K562 (cell line): ENCODE measurements around the gene PUS10. TPM values are rescaled to one million over a fixed set of nuclear protein-coding genes. Genes with fewer than 3 reads are reported as not detected.

Experiments
- ATAC-seq: fragments of 200-7000 bp; cut with Tn5 transposase; 3 replicates; pipeline ENCODE4 v1.9.1; 2020; ENCODE audit warnings: moderate library complexity
- BruUV-seq: library from RNA; stranded (reverse); fragments of 400-500 nt; replicated peaks from 2 replicates; lab custom pipeline; 2021; lab: Mats Ljungman, UMichigan
- CTCF ChIA-PET: fragments of 300-600 bp; formaldehyde crosslinking; extraction: SDS; loops from one replicate; lab custom pipeline; 2021; ENCODE audit warnings: low intra/inter-chr PET ratio; lab: Yijun Ruan, JAX
- POLR2A ChIA-PET: fragments of 300-600, 350-650 bp; sonication (Branson Sonifier 250); formaldehyde crosslinking; extraction: SDS; loops from one replicate; lab custom pipeline; 2021; ENCODE audit warnings: antibody characterized with exemption, inconsistent platforms; lab: Yijun Ruan, JAX
- DNase-seq, 4 experiments: peaks; one replicate each; pipeline versions ENCODE4 v3.0.0 to v3.0.0-alpha.2; 2011 to 2018; ENCODE audit warnings: low spot score in 3 of 4, mixed read lengths in 3 of 4; ENCODE audit errors: extremely low read depth in 1 of 4
- FAIRE-seq: peaks from 2 replicates; lab custom pipeline; 2011; peaks lifted over from hg19 to GRCh38; lab: Jason Lieb, UNC
- H2AFZ ChIP-seq: 2 replicates; pipeline ENCODE4 v1.6.0; 2011; ENCODE audit warnings: low read depth, low read length, control low read depth, inconsistent platforms
- H3K27ac ChIP-seq: fragments of 200-600 bp; 3 replicates; pipeline ENCODE4 v1.8.0; 2011; ENCODE audit warnings: low read depth, mild to moderate bottlenecking, control low read depth, inconsistent platforms, low read length, moderate library complexity, mixed read lengths; ENCODE audit errors: extremely low read depth
- H3K27me3 ChIP-seq, 2 experiments: fragments of 300-600 bp in 1 of 2; 2 replicates in 1 of 2; 3 replicates in 1 of 2; pipeline versions ENCODE4 v1.6.0 to v1.8.0; 2011; ENCODE audit warnings: inconsistent platforms in 2 of 2, low read length in 2 of 2, mild to moderate bottlenecking in 1 of 2, mixed read lengths in 1 of 2, moderate library complexity in 1 of 2; ENCODE audit not compliant: control insufficient read depth in 2 of 2, insufficient read depth in 2 of 2
- H3K36me3 ChIP-seq: fragments of 300-600 bp; 3 replicates; pipeline ENCODE4 v1.8.0; 2011; ENCODE audit warnings: mild to moderate bottlenecking, low read length, inconsistent platforms; ENCODE audit not compliant: control insufficient read depth, insufficient read depth
- H3K4me1 ChIP-seq, 2 experiments: fragments of 200-600 bp in 1 of 2; replicated peaks in 1 of 2; 2 replicates in 1 of 2; 3 replicates in 1 of 2; pipeline versions ENCODE4 v1.5.1 to v1.8.0; 2011; ENCODE audit warnings: inconsistent platforms in 2 of 2, low read length in 2 of 2, mild to moderate bottlenecking in 1 of 2, mixed read lengths in 1 of 2, moderate library complexity in 1 of 2; ENCODE audit not compliant: control insufficient read depth in 2 of 2, insufficient read depth in 2 of 2
- H3K4me2 ChIP-seq: 2 replicates; pipeline ENCODE4 v1.6.1; 2011; ENCODE audit warnings: low read length, control low read depth, inconsistent platforms, mixed read lengths; ENCODE audit not compliant: insufficient read depth
- H3K4me3 ChIP-seq: fragments of 200-600 bp; sonication (generic), shearing (Covaris generic); 2 replicates; pipeline ENCODE4 v1.5.1; 2016; ENCODE audit warnings: control low read depth, inconsistent platforms
- H3K79me2 ChIP-seq: fragments of 200-600 bp; 3 replicates; pipeline ENCODE4 v1.8.0; 2011; ENCODE audit warnings: low read length, inconsistent platforms; ENCODE audit not compliant: control insufficient read depth, insufficient read depth
- H3K9ac ChIP-seq, 2 experiments: 2 replicates each; pipeline versions ENCODE4 v1.6.0 to v1.6.1; 2011; ENCODE audit warnings: low read depth in 2 of 2, low read length in 2 of 2, control low read depth in 1 of 2, inconsistent platforms in 1 of 2, mild to moderate bottlenecking in 1 of 2, mixed read lengths in 1 of 2; ENCODE audit not compliant: insufficient read depth in 1 of 2
- H3K9me1 ChIP-seq: one replicate; pipeline ENCODE4 v1.6.0; 2011; ENCODE audit warnings: inconsistent platforms, mild to moderate bottlenecking, low read length, moderate library complexity; ENCODE audit not compliant: control insufficient read depth, insufficient read depth
- H3K9me3 ChIP-seq: replicated peaks from 2 replicates; pipeline ENCODE4 v1.5.1; 2011; ENCODE audit warnings: low read depth, low read length, inconsistent platforms; ENCODE audit not compliant: control insufficient read depth, insufficient read depth
- H4K20me1 ChIP-seq: replicated peaks from 2 replicates; pipeline ENCODE4 v1.6.1; 2011; ENCODE audit warnings: low read length, inconsistent platforms, mixed read lengths; ENCODE audit not compliant: control insufficient read depth, insufficient read depth
- CAMTA2 ChIP-seq: fragments of 250-450 bp; sonication (Bioruptor Pico); conservative IDR thresholded peaks from 2 replicates; pipeline ENCODE4 v1.5.1; 2022
- CHD4 ChIP-seq: fragments of 200-600 bp; sonication (generic); IDR thresholded peaks from 3 replicates; pipeline ENCODE4 v1.6.1; 2012; ENCODE audit warnings: low read depth, mild to moderate bottlenecking, mixed read lengths, low read length, inconsistent platforms; ENCODE audit not compliant: insufficient read depth, insufficient replicate concordance, poor library complexity, severe bottlenecking
- CSDE1 ChIP-seq, 2 experiments: fragments of 450-650 bp; IDR thresholded peaks; 2 replicates each; pipeline ENCODE4 v1.6.1; 2016; ENCODE audit warnings: mild to moderate bottlenecking in 1 of 2
- E4F1 ChIP-seq: fragments of 250-450 bp; sonication (Bioruptor Pico); IDR thresholded peaks from 2 replicates; pipeline ENCODE4 v1.5.0; 2021; ENCODE audit warnings: mild to moderate bottlenecking, borderline replicate concordance
- HMGN3 ChIP-seq: IDR thresholded peaks from 2 replicates; pipeline ENCODE4 v1.6.1; 2011; ENCODE audit warnings: borderline replicate concordance, low read depth, mild to moderate bottlenecking, mixed read lengths, low read length; ENCODE audit not compliant: insufficient read length; ENCODE audit errors: extremely low read depth
- IRF2 ChIP-seq: sonication (generic); formaldehyde crosslinking; IDR thresholded peaks from 2 replicates; pipeline ENCODE4 v1.8.1; 2022; ENCODE audit warnings: mild to moderate bottlenecking, missing genetic modification reagents
- LARP7 ChIP-seq: fragments of 450-650 bp; IDR thresholded peaks from 2 replicates; pipeline ENCODE4 v1.6.1; 2016
- NR4A1 ChIP-seq, 2 experiments: fragments of 250-450 bp in 1 of 2; fragments of 450-650 bp in 1 of 2; sonication (Bioruptor Pico) in 1 of 2; IDR thresholded peaks; 2 replicates each; pipeline versions ENCODE4 v1.4.0 to v1.6.1; 2016 to 2020; ENCODE audit warnings: mild to moderate bottlenecking in 2 of 2, missing compliant biosample characterization in 1 of 2, missing genetic modification characterization in 1 of 2, moderate library complexity in 1 of 2
- TAF7 ChIP-seq: fragments of 450-650 bp; IDR thresholded peaks from 2 replicates; pipeline ENCODE4 v1.6.1; 2016; ENCODE audit warnings: missing genetic modification characterization, missing compliant biosample characterization
- TEAD2 ChIP-seq: fragments of 450-650 bp; IDR thresholded peaks from 2 replicates; pipeline ENCODE4 v1.6.1; 2016; ENCODE audit warnings: missing genetic modification characterization, control low read depth, missing compliant biosample characterization
- ZFX ChIP-seq: sonication (generic); formaldehyde crosslinking; IDR thresholded peaks from 2 replicates; pipeline ENCODE4 v1.8.0; 2022; ENCODE audit warnings: mild to moderate bottlenecking, missing genetic modification reagents, moderate library complexity
- ZNF175 ChIP-seq: fragments of 200-800 bp; sonication (Bioruptor generic); IDR thresholded peaks from 2 replicates; pipeline ENCODE4 v1.6.1; 2016; ENCODE audit warnings: low read depth, mild to moderate bottlenecking, missing genetic modification characterization, missing compliant biosample characterization
- ZNF184 ChIP-seq: sonication (generic); formaldehyde crosslinking; IDR thresholded peaks from 2 replicates; pipeline ENCODE4 v1.5.0; 2020; ENCODE audit warnings: missing genetic modification reagents
- ZNF431 ChIP-seq: sonication (generic); formaldehyde crosslinking; IDR thresholded peaks from 2 replicates; pipeline ENCODE4 v1.8.0; 2022; ENCODE audit warnings: mild to moderate bottlenecking, missing genetic modification reagents
- ZNF436 ChIP-seq: fragments of 250-450, 450-650 bp; sonication (Bioruptor Pico); formaldehyde crosslinking; IDR thresholded peaks from 2 replicates; pipeline ENCODE4 v1.7.0; 2020; ENCODE audit warnings: mild to moderate bottlenecking
- ZNF780A ChIP-seq: fragments of 250-450 bp; sonication (Bioruptor Pico); IDR thresholded peaks from 2 replicates; pipeline ENCODE4 v1.5.0; 2021; ENCODE audit warnings: mild to moderate bottlenecking
- ZZZ3 ChIP-seq: fragments of 450-650 bp; IDR thresholded peaks from 2 replicates; pipeline ENCODE4 v1.6.1; 2016; ENCODE audit warnings: antibody characterized with exemption, mild to moderate bottlenecking, moderate library complexity
- WGBS: fragments of 100-300 bp; shearing (Covaris generic); methylation state at CpG from one replicate; pipeline ENCODE4 v1.1.6; 2016; ENCODE audit warnings: low coverage, mixed read lengths; ENCODE audit not compliant: insufficient coverage; ENCODE audit errors: missing lambda C conversion rate; 5-methylcytosine and 5-hydroxymethylcytosine counted together
- in situ Hi-C: fragments of 300-500 bp; cut with MboI; formaldehyde crosslinking; loops from 4 replicates; pipeline ENCODE4 v1.15.0; 2018; ENCODE audit warnings: inconsistent platforms, mixed read lengths
- intact Hi-C: fragments of 100-400 bp; cut with micrococcal nuclease; formaldehyde crosslinking; loops from 2 replicates; pipeline ENCODE4 v1.14.2; 2022
- polyA plus RNA-seq, 8 experiments: library from polyadenylated mRNA; depleted of rRNA in 4 of 8; stranded (reverse) in 5 of 8; unstranded in 3 of 8; fragments of >200 nt; fragmentation: Nextera tagmentation in 2 of 8; fragmentation: Illumina TruSeq in 1 of 8; extraction: Ambion mirVana in 2 of 8; extraction: Trizol in 1 of 8; gene quantifications; 2 replicates each; pipeline versions ENCODE4 v1.2.1 to v1.2.3, GENCODE V29; 2011 to 2014; ENCODE audit warnings: inconsistent platforms in 1 of 8, missing spikeins in 1 of 8
- total RNA-seq, 7 experiments: library from RNA; depleted of rRNA in 6 of 7; stranded (reverse); fragments of >200 nt in 6 of 7; fragmentation: Illumina TruSeq in 2 of 7; extraction: Trizol in 2 of 7; gene quantifications; 2 replicates each; pipeline versions ENCODE4 v1.2.1 to v1.2.3, GENCODE V29; 2011 to 2021; ENCODE audit warnings: low replicate concordance in 1 of 7

The PUS10 gene
- total and polyA plus RNA-seq, 9 of the 15 experiments (the other 6 are each of a cell fraction or from before 2014, with no cell fraction given), result 5.0 to 10.7 (median 7.6) TPM

- H3K79me2 ChIP-seq, result no peaks in the 10 kb centered on the region
- no TSS peak for BruUV-seq
- H3K36me3 ChIP-seq, result no peaks in the 10 kb centered on the region; the same call in 2 of the 3 replicates
- no peak overlapping the region for H3K4me2 ChIP-seq
- no peak for ATAC-seq
- H3K4me1 ChIP-seq, result no peaks in the 10 kb centered on the region
- H3K9ac ChIP-seq, result no peak overlapping the region
- H3K27me3 ChIP-seq, result no peaks in the 10 kb centered on the region
- WGBS, result 78% methylated on average over 8 of the region's 8 CpGs
- in situ Hi-C loops (no loop called here), intact Hi-C loops (no loop called here)
- POLR2A ChIA-PET, result interaction anchor here (0.7 kb wide), 1 partner anchor 13 kb away, joined by 3 read pairs; no protein-coding TSS in a partner anchor
- H3K9me1 ChIP-seq, result no peaks in the 10 kb centered on the region
- no peak for FAIRE-seq
- CTCF ChIA-PET, result no interaction called here
- H3K9me3 ChIP-seq, result no peaks in the 10 kb centered on the region
- H3K4me3 ChIP-seq, result no peak overlapping the region
- DNase-seq, result no peak
- no peaks in the 10 kb centered on the region for H4K20me1 ChIP-seq
- TF ChIP-seq ZNF780A (no peak), ZNF431 (no peak), HMGN3 (no peak), E4F1 (CRISPR knock-in tag) (no peak), IRF2 (no peak), CSDE1 (IDR thresholded peaks at IDR 0.05) (no peak), ZNF175 (CRISPR knock-in tag) (no peak), ZZZ3 (no peak), CHD4 (no peak), NR4A1 (CRISPR knock-in tag; IDR thresholded peaks at IDR 0.05) (no peak), NR4A1 (tag; IDR thresholded peaks at IDR 0.05) (no peak), ZFX (CRISPR knock-in tag) (no peak), ZNF436 (CRISPR knock-in tag) (no peak), TEAD2 (no peak), TAF7 (no peak), LARP7 (no peak), CAMTA2 (CRISPR knock-in tag) (no peak), ZNF184 (no peak)
- no peak overlapping the region for H2AFZ ChIP-seq
- no peak overlapping the region for H3K27ac ChIP-seq
Measured at GRCh38 chr2:60948161-60948560, 69.9 kb downstream of the PUS10 start.
